HEK293 (cell line): ENCODE data around the gene ACSM2B.
A peak's percentile ranks its signal among the peaks of the same experiment; 100 is the strongest.
"Not testable (repeated sequence)": the region's sequence is repeated elsewhere in the genome, so short reads cannot be mapped to it uniquely, and the experiment has no call there.

Source experiments
- CTCF ChIA-PET: fragments of 350-600 bp; formaldehyde crosslinking; extraction: SDS; loops from one replicate; lab custom pipeline; 2021; ENCODE audit warnings: antibody characterized with exemption; lab: Yijun Ruan, JAX
- POLR2A ChIA-PET: fragments of 300-600 bp; formaldehyde crosslinking; extraction: SDS; loops from one replicate; lab custom pipeline; 2020; ENCODE audit warnings: antibody characterized with exemption, inconsistent platforms; lab: Yijun Ruan, JAX
- H3K27ac ChIP-seq: fragments of 200-500 bp; sonication (Bioruptor generic); 2 replicates; pipeline ENCODE4 v1.5.1; 2014; ENCODE audit warnings: low read depth, low read length, control low read depth, inconsistent platforms; ENCODE audit errors: extremely low read depth
- H3K36me3 ChIP-seq, 2 experiments: fragments of 200-500 bp in 1 of 2; sonication (Bioruptor generic) in 1 of 2; 1 replicate in 1 of 2; 2 replicates in 1 of 2; pipeline ENCODE4 v1.5.1; 2014 to 2017; ENCODE audit warnings: inconsistent platforms in 2 of 2, low read length in 2 of 2; ENCODE audit not compliant: control insufficient read depth in 2 of 2, insufficient read depth in 1 of 2
- H3K4me1 ChIP-seq: fragments of 200-500 bp; sonication (Bioruptor generic); 2 replicates; pipeline ENCODE4 v1.5.1; 2014; ENCODE audit warnings: mild to moderate bottlenecking, low read length, inconsistent platforms; ENCODE audit not compliant: control insufficient read depth, insufficient read depth
- H3K4me3 ChIP-seq: 2 replicates; pipeline ENCODE4 v1.5.1; 2011; ENCODE audit warnings: low read depth, mild to moderate bottlenecking, control low read depth, low read length, moderate library complexity
- H3K9me3 ChIP-seq: fragments of 200-500 bp; sonication (Bioruptor generic); 2 replicates; pipeline ENCODE4 v1.5.1; 2014; ENCODE audit warnings: low read depth, low read length, inconsistent platforms; ENCODE audit not compliant: control insufficient read depth, insufficient read depth
- RBAK ChIP-seq: fragments of 450-650 bp; formaldehyde crosslinking; IDR thresholded peaks from 2 replicates; pipeline ENCODE4 v1.5.1; 2016; ENCODE audit warnings: missing biosample characterization, missing genetic modification characterization
- ZBTB44 ChIP-seq: fragments of 450-650 bp; IDR thresholded peaks from 2 replicates; pipeline ENCODE4 v1.5.1; 2018; ENCODE audit warnings: missing biosample characterization, mild to moderate bottlenecking, missing genetic modification characterization
- ZNF10 ChIP-seq: fragments of 450-650 bp; formaldehyde crosslinking; IDR thresholded peaks from 2 replicates; pipeline ENCODE4 v1.5.1; 2017; ENCODE audit warnings: missing biosample characterization, missing genetic modification characterization
- ZNF335 ChIP-seq: fragments of 450-650 bp; formaldehyde crosslinking; conservative IDR thresholded peaks from 2 replicates; pipeline ENCODE4 v1.5.1; 2016; ENCODE audit warnings: missing biosample characterization, missing genetic modification characterization
- ZNF600 ChIP-seq: fragments of 450-650 bp; formaldehyde crosslinking; IDR thresholded peaks from 2 replicates; pipeline ENCODE4 v1.5.1; 2016; ENCODE audit warnings: missing biosample characterization, missing genetic modification characterization
- ZNF707 ChIP-seq: fragments of 450-650 bp; formaldehyde crosslinking; IDR thresholded peaks from 2 replicates; pipeline ENCODE4 v1.5.1; 2016; ENCODE audit warnings: missing biosample characterization, missing genetic modification characterization
- ZNF785 ChIP-seq: fragments of 450-650 bp; formaldehyde crosslinking; IDR thresholded peaks from 2 replicates; pipeline ENCODE4 v1.5.1; 2016; ENCODE audit warnings: missing biosample characterization, missing genetic modification characterization
- TF ChIP-seq, protein P1 (sequence below): fragments of 450-650 bp; formaldehyde crosslinking; IDR thresholded peaks from 2 replicates; pipeline ENCODE4 v1.5.1; 2016; ENCODE audit warnings: missing biosample characterization, missing genetic modification characterization

Gene ACSM2B

DNA sequence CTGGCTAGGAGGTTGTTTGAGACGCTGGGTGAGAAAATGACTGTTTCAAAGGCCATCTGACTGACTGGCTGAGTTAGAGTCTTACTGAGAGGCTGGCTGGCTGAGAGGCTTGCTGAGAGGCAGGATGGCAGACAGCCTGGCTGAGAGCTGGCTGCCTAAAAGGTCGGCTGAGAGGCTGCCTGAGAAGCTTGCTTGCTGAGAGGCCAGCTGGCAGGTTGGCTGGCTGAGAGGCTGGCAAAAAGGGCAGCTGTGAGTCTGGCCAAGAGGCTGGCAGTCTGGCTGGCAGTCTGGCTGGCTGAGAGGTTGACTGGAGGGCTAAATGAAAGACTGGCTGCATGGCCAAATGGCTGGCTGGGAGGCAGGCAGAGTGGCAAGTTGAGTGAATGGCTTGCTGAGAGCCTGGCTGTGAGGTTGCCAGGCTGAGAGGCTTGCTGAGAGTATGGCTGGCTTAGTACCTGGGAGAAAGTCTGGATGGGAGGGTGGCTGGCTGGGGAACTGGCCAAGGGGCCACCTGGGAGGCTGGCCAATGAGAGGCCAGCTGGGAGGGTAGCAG, 35.3 kb upstream of the ACSM2B start (continued):
- TF ChIP-seq ZNF785 (no peak), ZNF10 (tag by site-specific recombination) (no peak), RBAK (tag by site-specific recombination) (no peak), ZBTB44 (tag by site-specific recombination) (no peak), ZNF600 (tag by site-specific recombination) (no peak)
- TF ChIP-seq, protein P1, sequence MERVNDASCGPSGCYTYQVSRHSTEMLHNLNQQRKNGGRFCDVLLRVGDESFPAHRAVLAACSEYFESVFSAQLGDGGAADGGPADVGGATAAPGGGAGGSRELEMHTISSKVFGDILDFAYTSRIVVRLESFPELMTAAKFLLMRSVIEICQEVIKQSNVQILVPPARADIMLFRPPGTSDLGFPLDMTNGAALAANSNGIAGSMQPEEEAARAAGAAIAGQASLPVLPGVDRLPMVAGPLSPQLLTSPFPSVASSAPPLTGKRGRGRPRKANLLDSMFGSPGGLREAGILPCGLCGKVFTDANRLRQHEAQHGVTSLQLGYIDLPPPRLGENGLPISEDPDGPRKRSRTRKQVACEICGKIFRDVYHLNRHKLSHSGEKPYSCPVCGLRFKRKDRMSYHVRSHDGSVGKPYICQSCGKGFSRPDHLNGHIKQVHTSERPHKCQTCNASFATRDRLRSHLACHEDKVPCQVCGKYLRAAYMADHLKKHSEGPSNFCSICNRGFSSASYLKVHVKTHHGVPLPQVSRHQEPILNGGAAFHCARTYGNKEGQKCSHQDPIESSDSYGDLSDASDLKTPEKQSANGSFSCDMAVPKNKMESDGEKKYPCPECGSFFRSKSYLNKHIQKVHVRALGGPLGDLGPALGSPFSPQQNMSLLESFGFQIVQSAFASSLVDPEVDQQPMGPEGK (tag by site-specific recombination) = no peak

DNA sequence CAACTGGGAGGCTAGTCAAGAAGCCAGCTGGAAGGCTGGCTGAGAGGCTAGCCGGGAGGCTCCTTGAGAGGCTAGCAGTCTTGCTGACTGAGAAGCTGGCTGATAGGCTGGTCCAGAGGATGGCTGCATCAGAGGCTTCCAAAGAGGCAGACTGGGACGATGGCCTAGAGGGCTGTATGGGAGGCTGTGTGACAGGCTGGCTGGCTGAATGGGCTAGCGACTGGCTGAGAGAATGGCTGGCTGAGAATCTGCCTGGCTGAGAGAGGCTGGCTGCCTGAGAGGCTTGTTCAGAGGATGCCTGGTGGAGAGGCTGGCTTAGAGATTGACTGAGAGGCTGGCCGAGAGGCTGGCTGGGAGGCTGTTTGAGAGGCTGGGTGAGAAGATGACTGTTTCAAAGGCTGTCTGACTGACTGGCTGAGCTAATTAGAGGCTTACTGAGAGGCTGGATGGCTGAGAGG, 34.8 kb upstream of the ACSM2B start:
- ChIA-PET CTCF (interaction anchor here (1.3 kb wide), 1 partner anchor 9 kb away, joined by 3 read pairs; no protein-coding TSS in a partner anchor), POLR2A (no interaction called here)
- Histone ChIP-seq H3K4me3 (no peak overlapping the region), H3K36me3 (no peaks in the 10 kb centered on the region), H3K27ac (no peak overlapping the region), H3K9me3 (no peaks in the 10 kb centered on the region), H3K4me1 (no peaks in the 10 kb centered on the region)
- TF ChIP-seq ZNF335 (peak; percentile 50), ZBTB44 (tag by site-specific recombination) (no peak)

DNA sequence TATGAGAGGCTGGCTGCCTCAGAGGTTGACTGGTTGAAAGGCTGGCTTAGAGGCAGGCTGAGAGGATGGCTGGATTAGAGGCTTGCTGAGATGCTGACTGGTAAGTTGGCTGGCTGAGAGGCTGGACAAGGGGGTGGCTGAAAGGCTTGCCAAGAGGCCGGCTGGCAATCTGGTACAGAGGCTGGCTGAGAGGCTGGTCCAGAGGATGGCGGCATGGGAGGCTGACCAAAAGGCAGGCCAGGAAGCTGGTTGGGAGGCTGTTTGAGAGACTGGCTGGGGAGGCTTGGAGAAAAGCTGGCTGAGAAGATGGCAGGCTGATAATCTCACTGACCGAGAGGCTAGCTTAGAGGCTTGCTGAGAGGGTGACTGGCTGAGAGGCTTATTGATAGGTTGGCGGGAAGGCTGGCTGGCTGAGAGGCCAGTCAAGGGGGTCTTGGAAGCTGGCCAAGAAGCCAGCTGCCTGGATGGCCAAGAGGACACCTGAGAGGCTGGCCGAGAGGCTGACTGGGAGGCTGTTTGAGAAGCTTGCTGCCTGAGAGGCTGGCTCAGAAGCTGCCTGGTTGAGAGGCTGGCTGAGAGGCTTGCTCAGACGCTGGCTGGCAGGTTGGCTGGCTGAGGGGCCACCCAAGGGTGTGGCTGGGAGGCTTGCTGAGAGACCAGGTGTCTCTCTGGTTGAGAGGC, 34.2 kb upstream of the ACSM2B start:
- POLR2A ChIA-PET = no interaction called here

GRCh38 chr16:20602205-20602604, 26.0 kb upstream of the ACSM2B start:
- H3K27ac ChIP-seq, H3K36me3 ChIP-seq, H3K4me3 ChIP-seq, H3K9me3 ChIP-seq, POLR2A ChIA-PET, H3K4me1 ChIP-seq: not testable (repeated sequence)
- CTCF ChIA-PET = interaction anchor here (0.7 to 1.6 kb wide), 3 partner anchors 9 to 106 kb away, joined by 3 to 4 read pairs (median 3); no protein-coding TSS in a partner anchor

More for the DNA sequence above, 34.2 kb upstream of the ACSM2B start:
- H3K4me1 ChIP-seq = no peaks in the 10 kb centered on the region
- no peak overlapping the region for H3K4me3 ChIP-seq
- CTCF ChIA-PET = interaction anchor here (1.3 kb wide), 1 partner anchor 8 kb away, joined by 3 read pairs; no protein-coding TSS in a partner anchor
- H3K9me3 ChIP-seq = no peaks in the 10 kb centered on the region
- H3K27ac ChIP-seq = no peak overlapping the region
- TF ChIP-seq ZNF707 = no peak
- TF ChIP-seq ZNF335 = peak; percentile 54; the same call in 1 of the 2 replicates
- H3K36me3 ChIP-seq = no peaks in the 10 kb centered on the region

DNA sequence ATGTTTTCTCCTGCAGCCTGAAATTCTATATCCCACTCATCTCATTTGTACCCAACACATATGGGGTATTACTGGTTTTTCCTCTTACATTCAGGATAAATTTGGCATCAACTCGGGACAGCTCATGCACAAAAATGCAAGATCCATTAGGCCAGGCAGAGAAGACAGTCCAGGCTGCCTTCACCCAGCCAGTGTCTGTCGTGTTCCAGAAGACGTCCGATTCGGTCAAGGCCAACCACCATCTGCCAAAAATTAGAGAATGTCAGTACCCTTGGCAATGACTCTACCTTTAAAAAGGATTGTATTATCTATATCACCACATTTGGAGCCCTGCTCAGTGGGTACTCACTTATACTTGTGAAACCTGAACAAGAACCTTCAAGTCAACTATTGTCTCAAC, 23.3 kb upstream of the ACSM2B start:
- H3K9me3 ChIP-seq, H3K4me1 ChIP-seq, CTCF ChIA-PET, H3K4me3 ChIP-seq, H3K27ac ChIP-seq, H3K36me3 ChIP-seq, POLR2A ChIA-PET: not testable (repeated sequence)
